WERI-Rb-1 (cell line): Measurements from ENCODE around the gene EIF4G2.
A peak's percentile ranks its signal among the peaks of the same experiment; 100 is the strongest.

ENCODE experiments used
- DNase-seq: peaks from one replicate; pipeline ENCODE4 v3.0.0-alpha.2; 2020
- H3K27ac ChIP-seq: fragments of 250-450 bp; sonication (Bioruptor Pico); 2 replicates; pipeline ENCODE4 v1.5.1; 2020; ENCODE audit warnings: mild to moderate bottlenecking, moderate library complexity
- H3K27me3 ChIP-seq: fragments of 250-450 bp; sonication (Bioruptor Pico); 2 replicates; pipeline ENCODE4 v1.5.1; 2021; ENCODE audit warnings: mild to moderate bottlenecking, low read depth, moderate library complexity; ENCODE audit not compliant: insufficient read depth, severe bottlenecking
- H3K36me3 ChIP-seq: fragments of 250-450 bp; sonication (Bioruptor Pico); 2 replicates; pipeline ENCODE4 v1.5.1; 2020; ENCODE audit warnings: mild to moderate bottlenecking, moderate library complexity
- H3K4me3 ChIP-seq: 2 replicates; pipeline ENCODE4 v1.5.1; 2011; ENCODE audit warnings: low read depth, mild to moderate bottlenecking, control low read depth, low read length
- H3K9me3 ChIP-seq: fragments of 250-450 bp; sonication (Bioruptor Pico); 2 replicates; pipeline ENCODE4 v1.5.1; 2021; ENCODE audit warnings: mild to moderate bottlenecking, moderate library complexity; ENCODE audit not compliant: severe bottlenecking
- CTCF ChIP-seq: IDR thresholded peaks from 2 replicates; pipeline ENCODE4 v1.5.1; 2011; ENCODE audit warnings: low read depth, mild to moderate bottlenecking, control low read depth, inconsistent platforms, low read length

The EIF4G2 gene

GRCh38 chr11:10818594-10818993, 9.9 kb upstream of the EIF4G2 start:
- no peaks in the 10 kb centered on the region for H3K36me3 ChIP-seq
- DNase-seq = no peak
- H3K4me3 ChIP-seq = no peak overlapping the region
- no peak for TF ChIP-seq CTCF
- no peaks in the 10 kb centered on the region for H3K9me3 ChIP-seq
- H3K27ac ChIP-seq = no peak overlapping the region
- no peaks in the 10 kb centered on the region for H3K27me3 ChIP-seq

GRCh38 chr11:10813945-10814344, 5.2 kb upstream of the EIF4G2 start:
- Histone ChIP-seq H3K9me3 (no peaks in the 10 kb centered on the region), H3K27me3 (no peaks in the 10 kb centered on the region), H3K27ac (no peak overlapping the region), H3K36me3 (no peaks in the 10 kb centered on the region), H3K4me3 (no peak overlapping the region)
- no peak for TF ChIP-seq CTCF
- DNase-seq = no peak

GRCh38 chr11:10809373-10810160, 841 bp upstream of the EIF4G2 start:
- no peaks in the 10 kb centered on the region for H3K9me3 ChIP-seq
- peak; percentile 44 for DNase-seq
- H3K27me3 ChIP-seq = no peaks in the 10 kb centered on the region
- peak overlapping the region; percentile 99 for H3K27ac ChIP-seq
- peaks cover 41% of the 10 kb centered on the region for H3K36me3 ChIP-seq
- TF ChIP-seq CTCF = no peak
- H3K4me3 ChIP-seq = peak overlapping the region; percentile 98

DNA sequence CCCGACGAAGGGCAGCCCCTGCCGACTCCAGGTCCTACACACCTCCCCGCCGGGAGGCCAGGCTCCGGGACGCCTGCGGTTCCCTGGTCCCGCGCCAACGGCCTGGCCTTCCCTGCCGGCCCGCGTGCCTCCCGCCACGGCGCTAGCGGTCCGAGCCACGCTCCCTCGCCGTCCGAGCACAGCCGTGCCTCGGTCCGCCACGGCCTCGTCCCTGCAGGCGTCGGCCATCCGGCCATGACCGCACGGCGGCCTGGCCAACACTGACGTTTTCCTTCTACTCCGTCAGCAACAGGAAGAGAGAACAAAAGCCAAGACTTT, 532 bp downstream of the EIF4G2 start:
- H3K4me3 ChIP-seq = peak overlapping the region; percentile 98
- no peaks in the 10 kb centered on the region for H3K9me3 ChIP-seq
- H3K27ac ChIP-seq = peak overlapping the region; percentile 99
- peaks cover 55% of the 10 kb centered on the region for H3K36me3 ChIP-seq
- no peak for DNase-seq
- H3K27me3 ChIP-seq = no peaks in the 10 kb centered on the region
- TF ChIP-seq CTCF = no peak

- H3K36me3 ChIP-seq = peaks cover 60% of the 10 kb centered on the region
Measured at GRCh38 chr11:10807493-10808234, 1.1 kb downstream of the EIF4G2 start.

More at GRCh38 chr11:10807493-10808234, 1.1 kb downstream of the EIF4G2 start:
- DNase-seq = peak; percentile 28
- no peaks in the 10 kb centered on the region for H3K9me3 ChIP-seq
- peak overlapping the region; percentile 99 for H3K27ac ChIP-seq
- H3K27me3 ChIP-seq = no peaks in the 10 kb centered on the region
- TF ChIP-seq CTCF = no peak
- peak overlapping the region; percentile 98 for H3K4me3 ChIP-seq
